Cardiac muscle cell (in vitro differentiated cells and primary cell): Measurements from ENCODE around the gene TAF1B. TPM values are rescaled to one million over a fixed set of nuclear protein-coding genes. Genes with fewer than 3 reads are reported as not detected.
A peak's percentile ranks its signal among the peaks of the same experiment; 100 is the strongest.

Source experiments
- DNase-seq, 2 donors: peaks; one replicate each; pipeline versions ENCODE4 v3.0.0 to v3.0.0-alpha.2; 2010 to 2017; ENCODE audit warnings: low read depth in 1 of 2, low spot score in 1 of 2
- H3K27ac ChIP-seq: fragments of 200-600 bp; sonication (generic); 2 replicates; pipeline ENCODE4 v1.5.1; 2016
- H3K27me3 ChIP-seq: fragments of 200-600 bp; sonication (generic); 2 replicates; pipeline ENCODE4 v1.6.0; 2016; ENCODE audit warnings: control low read depth
- H3K36me3 ChIP-seq: fragments of 200-600 bp; sonication (generic); 2 replicates; pipeline ENCODE4 v1.5.1; 2016; ENCODE audit warnings: control low read depth
- H3K4me1 ChIP-seq: fragments of 200-600 bp; sonication (generic); 2 replicates; pipeline ENCODE4 v1.8.1; 2017; ENCODE audit warnings: low read depth, mild to moderate bottlenecking, mixed run types
- H3K4me3 ChIP-seq: fragments of 200-600 bp; sonication (generic); 2 replicates; pipeline ENCODE4 v1.5.1; 2016; ENCODE audit warnings: mild to moderate bottlenecking
- H3K9me3 ChIP-seq: fragments of 200-600 bp; sonication (generic); 2 replicates; pipeline ENCODE4 v1.5.1; 2017; ENCODE audit warnings: low read depth, mild to moderate bottlenecking, control low read depth
- polyA plus RNA-seq: library from polyadenylated mRNA; unstranded; fragments of >200 nt; fragmentation: Nextera tagmentation; extraction: Ambion mirVana; gene quantifications from 2 replicates; pipeline ENCODE4 v1.2.1, GENCODE V29; 2016
- total RNA-seq: library from RNA; depleted of rRNA; stranded (reverse); fragments of >200 nt; gene quantifications from 2 replicates; pipeline ENCODE4 v1.2.3, GENCODE V29; 2016
- TF ChIP-seq, protein P1 (sequence below): IDR thresholded peaks from 2 replicates; pipeline ENCODE4 v1.5.1; 2012; ENCODE audit warnings: low read depth, mild to moderate bottlenecking, low read length

TAF1B gene
- total and polyA plus RNA-seq, 2 experiments from 2014 or later, result 11.2 to 14.2 TPM

DNA sequence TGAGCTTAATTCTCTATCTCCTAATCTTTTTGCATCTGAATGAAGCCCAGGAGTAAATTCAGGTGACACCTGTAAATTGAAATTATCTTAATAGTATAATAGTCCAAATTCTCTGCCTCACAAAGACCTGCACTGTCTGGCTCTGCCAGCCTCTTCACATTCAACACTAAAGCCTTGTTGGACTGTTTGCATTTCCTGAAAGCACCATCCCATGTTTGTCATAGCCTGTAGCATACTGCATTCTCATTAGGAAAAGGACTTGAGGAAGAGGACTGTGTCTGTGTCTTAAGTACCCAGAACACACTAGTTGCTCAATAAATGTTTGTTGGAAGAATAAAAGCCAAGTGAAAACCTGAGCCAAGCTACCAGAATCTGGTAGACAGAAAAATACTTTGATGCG lies 65.4 kb downstream of the TAF1B start:
- Histone ChIP-seq H3K4me1 (no peaks in the 10 kb centered on the region), H3K27ac (no peak overlapping the region), H3K9me3 (no peaks in the 10 kb centered on the region), H3K36me3 (peaks cover 2% of the 10 kb centered on the region), H3K27me3 (no peaks in the 10 kb centered on the region), H3K4me3 (no peak overlapping the region)
- DNase-seq, result no peak
- TF ChIP-seq, protein P1, sequence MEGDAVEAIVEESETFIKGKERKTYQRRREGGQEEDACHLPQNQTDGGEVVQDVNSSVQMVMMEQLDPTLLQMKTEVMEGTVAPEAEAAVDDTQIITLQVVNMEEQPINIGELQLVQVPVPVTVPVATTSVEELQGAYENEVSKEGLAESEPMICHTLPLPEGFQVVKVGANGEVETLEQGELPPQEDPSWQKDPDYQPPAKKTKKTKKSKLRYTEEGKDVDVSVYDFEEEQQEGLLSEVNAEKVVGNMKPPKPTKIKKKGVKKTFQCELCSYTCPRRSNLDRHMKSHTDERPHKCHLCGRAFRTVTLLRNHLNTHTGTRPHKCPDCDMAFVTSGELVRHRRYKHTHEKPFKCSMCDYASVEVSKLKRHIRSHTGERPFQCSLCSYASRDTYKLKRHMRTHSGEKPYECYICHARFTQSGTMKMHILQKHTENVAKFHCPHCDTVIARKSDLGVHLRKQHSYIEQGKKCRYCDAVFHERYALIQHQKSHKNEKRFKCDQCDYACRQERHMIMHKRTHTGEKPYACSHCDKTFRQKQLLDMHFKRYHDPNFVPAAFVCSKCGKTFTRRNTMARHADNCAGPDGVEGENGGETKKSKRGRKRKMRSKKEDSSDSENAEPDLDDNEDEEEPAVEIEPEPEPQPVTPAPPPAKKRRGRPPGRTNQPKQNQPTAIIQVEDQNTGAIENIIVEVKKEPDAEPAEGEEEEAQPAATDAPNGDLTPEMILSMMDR, result no peak

DNA sequence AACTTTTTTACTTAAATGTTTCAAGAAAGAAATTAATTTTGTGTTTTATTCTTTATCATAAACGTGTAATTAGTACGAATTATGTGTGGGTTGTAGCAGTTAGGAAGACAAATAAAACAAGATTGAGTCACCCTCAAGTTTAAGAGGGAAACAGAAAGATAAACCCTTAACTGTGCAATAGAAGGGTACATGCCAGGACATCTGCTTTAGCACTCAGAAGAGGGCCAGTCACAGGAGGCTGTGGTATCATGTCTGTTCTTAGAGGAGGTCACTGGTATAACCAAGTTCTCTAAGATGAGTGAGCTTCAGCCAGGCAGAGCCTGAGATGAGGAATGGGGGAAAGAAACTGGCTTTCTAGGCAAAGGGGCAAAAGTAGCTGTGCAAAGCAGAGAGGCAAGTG lies 65.8 kb downstream of the TAF1B start:
- no peak overlapping the region for H3K27ac ChIP-seq
- TF ChIP-seq, protein P1, result no peak
- no peaks in the 10 kb centered on the region for H3K4me1 ChIP-seq
- peak in 1 of 2 donors; percentile 50 for DNase-seq
- H3K4me3 ChIP-seq, result no peak overlapping the region
- no peaks in the 10 kb centered on the region for H3K27me3 ChIP-seq
- H3K36me3 ChIP-seq, result peaks cover 2% of the 10 kb centered on the region
- no peaks in the 10 kb centered on the region for H3K9me3 ChIP-seq

DNA sequence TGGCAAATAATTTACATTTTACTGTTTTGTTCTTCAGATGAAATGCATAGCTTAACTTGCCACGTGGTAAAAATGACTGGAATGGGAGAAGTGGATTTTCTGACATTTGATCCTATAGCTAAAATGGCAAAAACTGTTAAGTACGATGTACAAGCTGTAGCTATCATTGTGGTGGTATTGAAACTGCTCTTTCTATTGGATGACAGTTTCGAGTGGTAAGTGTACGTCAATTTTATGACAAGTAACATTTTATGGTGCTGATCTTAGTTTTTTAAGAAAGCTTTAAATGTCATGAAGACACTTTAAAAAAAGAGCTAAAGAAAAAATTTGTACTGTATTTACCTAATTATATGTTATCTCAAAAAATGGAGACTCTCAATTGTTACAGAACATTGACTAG lies 67.4 kb downstream of the TAF1B start:
- no peaks in the 10 kb centered on the region for H3K9me3 ChIP-seq
- H3K4me1 ChIP-seq, result no peaks in the 10 kb centered on the region
- H3K36me3 ChIP-seq, result peaks cover 9% of the 10 kb centered on the region
- TF ChIP-seq, protein P1, result no peak
- H3K27me3 ChIP-seq, result no peaks in the 10 kb centered on the region
- no peak overlapping the region for H3K27ac ChIP-seq
- DNase-seq, result no peak
- H3K4me3 ChIP-seq, result no peak overlapping the region

DNA sequence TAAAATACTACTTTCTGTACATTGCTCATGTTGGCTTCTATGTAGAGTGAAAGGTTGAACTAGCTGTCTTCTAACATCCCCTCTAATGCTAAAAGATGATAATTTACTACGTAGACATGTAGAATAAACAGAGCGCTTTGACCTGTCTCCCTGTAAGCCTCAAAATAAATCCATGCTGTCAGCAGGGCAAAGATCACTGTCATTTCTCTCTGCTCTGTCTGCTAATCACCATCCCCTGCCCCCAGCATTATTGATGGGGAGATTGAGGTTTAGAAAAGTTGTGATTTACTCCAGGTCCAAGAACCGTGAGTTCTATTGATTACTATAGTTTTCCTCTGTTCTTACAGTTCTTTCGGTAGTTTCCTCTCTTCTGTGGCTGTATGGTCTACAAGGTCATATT lies 69.2 kb downstream of the TAF1B start:
- no peak overlapping the region for H3K4me3 ChIP-seq
- no peak for DNase-seq
- peaks cover 13% of the 10 kb centered on the region for H3K36me3 ChIP-seq
- no peaks in the 10 kb centered on the region for H3K27me3 ChIP-seq
- TF ChIP-seq, protein P1, result no peak
- no peaks in the 10 kb centered on the region for H3K4me1 ChIP-seq
- H3K9me3 ChIP-seq, result no peaks in the 10 kb centered on the region
- H3K27ac ChIP-seq, result no peak overlapping the region

DNA sequence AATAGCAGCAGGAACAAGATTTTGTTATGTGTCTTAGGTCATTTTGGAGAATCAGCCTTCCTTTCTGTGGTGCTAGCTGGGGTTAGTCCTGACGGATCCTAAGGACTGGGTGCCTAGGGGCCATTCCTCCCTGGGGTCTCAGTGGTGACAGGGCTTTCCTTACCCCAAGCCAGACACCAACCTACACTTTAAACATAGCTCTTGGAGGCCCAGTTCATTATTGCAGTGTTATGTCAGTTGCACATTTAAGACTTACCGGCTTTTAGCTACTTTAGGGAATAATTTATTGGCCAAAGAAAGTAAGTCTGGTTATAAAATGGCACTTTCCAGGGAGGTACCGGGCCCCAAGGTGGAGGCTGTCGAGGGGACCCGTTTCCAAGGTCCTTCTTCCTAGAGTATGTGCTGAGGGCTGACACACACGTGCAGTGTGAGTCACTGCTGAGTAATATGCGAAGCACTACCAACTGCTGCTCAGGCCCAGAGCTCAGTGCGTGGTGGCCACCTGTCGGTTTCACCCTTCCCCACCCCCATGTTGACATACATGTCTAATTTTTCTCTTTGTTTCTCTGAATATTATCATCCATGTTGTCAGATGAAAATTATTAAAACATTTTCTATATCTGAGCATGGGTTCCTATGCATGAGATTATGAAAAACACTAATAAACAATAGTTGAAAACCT lies 71.3 kb downstream of the TAF1B start:
- Histone ChIP-seq H3K9me3 (no peaks in the 10 kb centered on the region), H3K27ac (no peak overlapping the region), H3K4me1 (no peaks in the 10 kb centered on the region), H3K4me3 (no peak overlapping the region), H3K36me3 (peaks cover 18% of the 10 kb centered on the region), H3K27me3 (no peaks in the 10 kb centered on the region)
- TF ChIP-seq, protein P1, result peak; percentile 25
- peak in 1 of 2 donors; percentile 68 for DNase-seq

DNA sequence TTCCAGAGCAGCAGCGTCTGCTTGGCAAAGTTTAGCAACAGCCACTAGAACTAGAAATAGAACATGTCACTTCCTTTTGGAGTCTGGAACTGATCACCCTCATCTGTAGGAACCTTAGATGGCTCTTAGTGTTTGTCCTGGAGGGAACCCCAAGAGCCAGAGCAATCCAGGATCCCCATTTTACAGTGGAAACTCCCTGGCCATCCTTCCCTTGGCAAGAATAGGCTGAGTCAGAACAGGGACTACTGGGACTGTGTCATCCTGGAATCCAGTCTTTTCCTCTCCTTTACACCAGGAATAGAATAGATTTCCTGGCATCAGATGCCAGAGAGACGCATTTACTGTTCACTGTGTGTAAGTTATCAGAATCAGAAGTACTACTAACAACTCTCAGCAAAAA lies 75.0 kb downstream of the TAF1B start:
- peak in 1 of 2 donors; percentile 16 for DNase-seq
- Histone ChIP-seq H3K27me3 (no peaks in the 10 kb centered on the region), H3K27ac (peak overlapping the region; percentile 44), H3K4me1 (no peaks in the 10 kb centered on the region), H3K4me3 (no peak overlapping the region), H3K36me3 (peaks cover 21% of the 10 kb centered on the region), H3K9me3 (no peaks in the 10 kb centered on the region)
- TF ChIP-seq, protein P1, result no peak
